SK-N-SH (cell line): ENCODE results near the gene CAMTA2. TPM values are rescaled to one million over a fixed set of nuclear protein-coding genes. Genes with fewer than 3 reads are reported as not detected.

Experiments
- CTCF ChIA-PET: fragments of 300-600, 350-600 bp; formaldehyde crosslinking; extraction: SDS; loops from one replicate; lab custom pipeline; 2021; lab: Yijun Ruan, JAX
- POLR2A ChIA-PET: fragments of 350-600 bp; sonication (Branson Sonifier 250); formaldehyde crosslinking; extraction: SDS; loops from one replicate; lab custom pipeline; 2020; ENCODE audit warnings: antibody characterized with exemption, inconsistent platforms; lab: Yijun Ruan, JAX
- DNase-seq: peaks from one replicate; pipeline ENCODE4 v3.0.0; 2012
- H2AFZ ChIP-seq: fragments of 200-600 bp; sonication (generic); 2 replicates; pipeline ENCODE4 v1.8.1; 2016; ENCODE audit warnings: antibody characterized with exemption, mild to moderate bottlenecking, low read depth
- H3F3A ChIP-seq: fragments of 200-600 bp; sonication (generic); replicated peaks from 2 replicates; pipeline ENCODE3; 2016; ENCODE audit warnings: antibody characterized with exemption, mild to moderate bottlenecking; ENCODE audit not compliant: insufficient read depth
- H3K27ac ChIP-seq, 2 experiments: fragments of 200-500 bp in 1 of 2; fragments of 200-600 bp in 1 of 2; sonication (Bioruptor generic) in 1 of 2; sonication (generic), shearing (Covaris generic) in 1 of 2; 2 replicates each; pipeline versions ENCODE4 v1.5.1 to v1.6.1; 2014 to 2016; ENCODE audit warnings: low read depth in 2 of 2, inconsistent platforms in 1 of 2, low read length in 1 of 2, mild to moderate bottlenecking in 1 of 2, mixed read lengths in 1 of 2
- H3K27me3 ChIP-seq: fragments of 200-600 bp; sonication (generic), shearing (Covaris generic); 2 replicates; pipeline ENCODE4 v1.6.1; 2016; ENCODE audit warnings: mixed run types; ENCODE audit not compliant: insufficient read depth
- H3K36me3 ChIP-seq, 2 experiments: fragments of 200-500 bp in 1 of 2; fragments of 200-600 bp in 1 of 2; sonication (Bioruptor generic) in 1 of 2; sonication (generic) in 1 of 2; replicated peaks in 1 of 2; 2 replicates each; pipeline versions ENCODE3 to v1.5.1; 2014 to 2016; ENCODE audit warnings: low read length in 1 of 2, mild to moderate bottlenecking in 1 of 2; ENCODE audit not compliant: insufficient read depth in 2 of 2, control insufficient read depth in 1 of 2
- H3K4me1 ChIP-seq, 2 experiments: fragments of 200-500 bp in 1 of 2; fragments of 200-600 bp in 1 of 2; sonication (Bioruptor generic) in 1 of 2; sonication (generic), shearing (Covaris generic) in 1 of 2; 2 replicates each; pipeline versions ENCODE4 v1.5.1 to v1.6.1; 2014 to 2016; ENCODE audit warnings: low read depth in 1 of 2, low read length in 1 of 2, mixed run types in 1 of 2; ENCODE audit not compliant: insufficient read depth in 2 of 2, control insufficient read depth in 1 of 2
- H3K4me2 ChIP-seq: fragments of 200-600 bp; sonication (generic), shearing (Covaris generic); 2 replicates; pipeline ENCODE4 v1.6.1; 2017; ENCODE audit warnings: mixed run types
- H3K4me3 ChIP-seq, 2 experiments: fragments of 200-500 bp in 1 of 2; fragments of 200-600 bp in 1 of 2; sonication (Bioruptor generic) in 1 of 2; sonication (generic), shearing (Covaris generic) in 1 of 2; 2 replicates each; pipeline versions ENCODE4 v1.5.1 to v1.8.1; 2014 to 2016; ENCODE audit warnings: low read depth in 2 of 2, inconsistent platforms in 1 of 2, low read length in 1 of 2, mild to moderate bottlenecking in 1 of 2, mixed read lengths in 1 of 2, moderate library complexity in 1 of 2
- H3K79me2 ChIP-seq: fragments of 200-600 bp; sonication (generic); 2 replicates; pipeline ENCODE4 v1.8.1; 2017; ENCODE audit warnings: mild to moderate bottlenecking; ENCODE audit not compliant: insufficient read depth
- H3K9ac ChIP-seq: fragments of 200-600 bp; sonication (generic); 2 replicates; pipeline ENCODE4 v1.6.1; 2017; ENCODE audit warnings: mixed run types
- H3K9me2 ChIP-seq: fragments of 200-600 bp; sonication (generic); 2 replicates; pipeline ENCODE4 v1.6.1; 2017; ENCODE audit warnings: mixed run types
- H3K9me3 ChIP-seq: fragments of 200-600 bp; sonication (generic); 2 replicates; pipeline ENCODE4 v1.6.1; 2017; ENCODE audit warnings: mixed run types, mild to moderate bottlenecking, moderate library complexity
- H4K20me1 ChIP-seq: fragments of 200-600 bp; sonication (generic); 2 replicates; pipeline ENCODE4 v1.6.1; 2017; ENCODE audit warnings: mild to moderate bottlenecking, mixed run types; ENCODE audit not compliant: insufficient read depth
- CTCF ChIP-seq: fragments of 200-600 bp; sonication (generic); IDR thresholded peaks from 2 replicates; pipeline ENCODE4 v1.6.1; 2017; ENCODE audit warnings: antibody characterized with exemption, mild to moderate bottlenecking, moderate library complexity
- EP300 ChIP-seq, 2 experiments: IDR thresholded peaks; 2 replicates each; pipeline versions ENCODE4 v1.4.0 to v1.6.1; 2012; ENCODE audit warnings: borderline replicate concordance in 1 of 2, low read depth in 1 of 2, low read length in 1 of 2
- EZH2phosphoT487 ChIP-seq: fragments of 200-600 bp; sonication (generic); IDR thresholded peaks from 2 replicates; pipeline ENCODE4 v1.6.1; 2017; ENCODE audit warnings: low read depth, mixed run types, mild to moderate bottlenecking, antibody characterized with exemption, moderate library complexity, borderline replicate concordance
- FOSL2 ChIP-seq: IDR thresholded peaks from 2 replicates; pipeline ENCODE4 v1.4.0; 2012; ENCODE audit warnings: low read depth, mild to moderate bottlenecking, moderate library complexity, borderline replicate concordance
- FOXJ3 ChIP-seq: sonication (generic); formaldehyde crosslinking; IDR thresholded peaks from 2 replicates; pipeline ENCODE4 v1.5.1; 2020; ENCODE audit warnings: mild to moderate bottlenecking, missing genetic modification reagents
- FOXM1 ChIP-seq: IDR thresholded peaks from 2 replicates; pipeline ENCODE4 v1.4.0; 2012; ENCODE audit warnings: low read depth, mild to moderate bottlenecking
- GABPA ChIP-seq: IDR thresholded peaks from 2 replicates; pipeline ENCODE4 v1.4.0; 2012; ENCODE audit warnings: low read depth, mild to moderate bottlenecking
- IRF3 ChIP-seq: fragments of 150-350 bp; IDR thresholded peaks from 2 replicates; pipeline ENCODE4 v1.6.1; 2016; ENCODE audit warnings: mild to moderate bottlenecking, low read depth, low read length
- JUND ChIP-seq: IDR thresholded peaks from 2 replicates; pipeline ENCODE4 v1.4.0; 2012
- MEF2A ChIP-seq: IDR thresholded peaks from 2 replicates; pipeline ENCODE4 v1.4.0; 2012; ENCODE audit warnings: low read depth, borderline replicate concordance
- MXI1 ChIP-seq: IDR thresholded peaks from 2 replicates; pipeline ENCODE4 v1.6.1; 2012; ENCODE audit warnings: mild to moderate bottlenecking, low read depth, low read length, improper control_type of control experiment
- NFIC ChIP-seq: IDR thresholded peaks from 2 replicates; pipeline ENCODE4 v1.4.0; 2012; ENCODE audit warnings: borderline replicate concordance
- NRF1 ChIP-seq: IDR thresholded peaks from 2 replicates; pipeline ENCODE4 v1.6.1; 2012; ENCODE audit warnings: low read depth, mild to moderate bottlenecking, low read length
- PBX3 ChIP-seq: IDR thresholded peaks from 2 replicates; pipeline ENCODE4; 2012
- POLR2AphosphoS5 ChIP-seq: IDR thresholded peaks from 2 replicates; pipeline ENCODE4 v1.6.1; 2012; ENCODE audit warnings: low read depth, low read length
- RCOR1 ChIP-seq: fragments of 150-350 bp; IDR thresholded peaks from 2 replicates; pipeline ENCODE4 v1.6.1; 2017; ENCODE audit warnings: antibody characterized with exemption, low read length
- RXRA ChIP-seq: IDR thresholded peaks from 2 replicates; pipeline ENCODE4 v1.4.0; 2012; ENCODE audit warnings: low read depth, mild to moderate bottlenecking, borderline replicate concordance
- SIN3A ChIP-seq: IDR thresholded peaks from 2 replicates; pipeline ENCODE4 v1.6.1; 2012; ENCODE audit warnings: low read depth, mild to moderate bottlenecking, low read length, moderate library complexity, borderline replicate concordance
- SMC3 ChIP-seq: IDR thresholded peaks from 2 replicates; pipeline ENCODE4 v1.6.1; 2012; ENCODE audit warnings: low read depth, low read length, improper control_type of control experiment
- TAF1 ChIP-seq: IDR thresholded peaks from 2 replicates; pipeline ENCODE4 v1.6.1; 2012; ENCODE audit warnings: low read depth, mild to moderate bottlenecking, low read length, moderate library complexity, borderline replicate concordance
- TCF12 ChIP-seq: IDR thresholded peaks from 2 replicates; pipeline ENCODE4 v1.4.0; 2012
- USF1 ChIP-seq: IDR thresholded peaks from 2 replicates; pipeline ENCODE4 v1.4.0; 2012; ENCODE audit warnings: low read depth, borderline replicate concordance
- USF2 ChIP-seq: fragments of 150-350 bp; IDR thresholded peaks from 2 replicates; pipeline ENCODE4 v1.6.1; 2017; ENCODE audit warnings: antibody characterized with exemption, low read length, low read depth, borderline replicate concordance
- YY1 ChIP-seq: IDR thresholded peaks from 2 replicates; pipeline ENCODE4 v1.4.0; 2012; ENCODE audit warnings: low read depth, mild to moderate bottlenecking
- ZBTB33 ChIP-seq: IDR thresholded peaks from 2 replicates; pipeline ENCODE4 v1.4.0; 2012; ENCODE audit warnings: low read depth, borderline replicate concordance
- WGBS: methylation state at CpG from one replicate; pipeline ENCODE4 v1.1.6; 2017; ENCODE audit warnings: low lambda C conversion rate; 5-methylcytosine and 5-hydroxymethylcytosine counted together
- polyA plus RNA-seq, 3 experiments: library from polyadenylated mRNA; depleted of rRNA; stranded (reverse); fragments of >200 nt; gene quantifications; 2 replicates each; pipeline ENCODE4 v1.2.3, GENCODE V29; 2012

The CAMTA2 gene
- polyA plus RNA-seq, 1 of the 3 experiments (the other 2 are of a cell fraction), result 27.0 TPM

GRCh38 chr17:4966844-4967538 is 20.5 kb downstream of the CAMTA2 start:
- H3K4me2 ChIP-seq, result peak overlapping the region; percentile 97
- peak overlapping the region; percentile 77 for H3K9ac ChIP-seq
- ChIA-PET CTCF (interaction anchor here (0.8 to 6.6 kb wide), 10 partner anchors 10 to 94 kb away, joined by 3 to 52 read pairs (median 5); partner anchors contain the start of genes CAMTA2, ENO3, RNF167 and SLC25A11), POLR2A (interaction anchor here (0.6 to 4.2 kb wide), 12 partner anchors 8 to 231 kb away, joined by 3 to 56 read pairs (median 5); partner anchors contain the start of genes ENO3, INCA1, KIF1C and PFN1)
- H2AFZ ChIP-seq, result no peak overlapping the region; the same call in 1 of the 2 replicates
- no peaks in the 10 kb centered on the region for H3K9me3 ChIP-seq
- 2% methylated on average over 30 of the region's 42 CpGs for WGBS
- peaks cover 46% of the 10 kb centered on the region for H3K79me2 ChIP-seq
- H3K36me3 ChIP-seq, result peaks cover 2 to 20% of the 10 kb centered on the region in 2 experiments
- H3F3A ChIP-seq, result peaks cover 24% of the 10 kb centered on the region
- peak overlapping the region; percentile 93 to 96 for H3K27ac ChIP-seq
- H3K4me1 ChIP-seq, result peaks cover 16 to 24% of the 10 kb centered on the region in 2 experiments; a peak in 3 of 4 replicates
- H3K27me3 ChIP-seq, result no peaks in the 10 kb centered on the region
- peak overlapping the region; percentile 59 to 72 for H3K4me3 ChIP-seq
- no peaks in the 10 kb centered on the region for H3K9me2 ChIP-seq
- H4K20me1 ChIP-seq, result no peaks in the 10 kb centered on the region
- peak; percentile 94 for DNase-seq
- TF ChIP-seq MXI1 (0 out of 2 replicates have a peak, but pooled peaks have one; percentile 31), TAF1 (no peak), EZH2phosphoT487 (no peak), EP300 (IDR thresholded peaks at IDR 0.05; ENCODE audit: borderline replicate concordance in 1 of 2, low read depth in 1 of 2, low read length in 1 of 2) (no peak), FOXJ3 (CRISPR knock-in tag) (0 out of 2 replicates have a peak, but pooled peaks have one; percentile 18), RXRA (no peak), SIN3A (no peak), USF1 (no peak), ZBTB33 (no peak), FOSL2 (no peak), FOXM1 (no peak), NFIC (no peak), TCF12 (no peak), MEF2A (no peak), NRF1 (0 out of 2 replicates have a peak, but pooled peaks have one; percentile 14), IRF3 (peak; percentile 98), USF2 (0 out of 2 replicates have a peak, but pooled peaks have one; percentile 22), PBX3 (peak; percentile 100), CTCF (no peak), RCOR1 (no peak), SMC3 (no peak), YY1 (no peak), POLR2AphosphoS5 (peak; percentile 8; the same call in 1 of the 2 replicates), JUND (no peak), GABPA (peak; percentile 45)
